Skeletal muscle cell (primary cell): ENCODE data around the gene LHX2.
"Not testable (repeated sequence)": the region's sequence is repeated elsewhere in the genome, so short reads cannot be mapped to it uniquely, and the experiment has no call there.

Experiments used
- DNase-seq: peaks from one replicate; pipeline ENCODE4 v3.0.0-alpha.2; 2010; ENCODE audit warnings: low read depth
- H3K4me3 ChIP-seq: 2 replicates; pipeline ENCODE4 v1.5.1; 2011; ENCODE audit warnings: low read depth, mild to moderate bottlenecking, control low read depth, low read length, moderate library complexity

LHX2 gene, protein sequence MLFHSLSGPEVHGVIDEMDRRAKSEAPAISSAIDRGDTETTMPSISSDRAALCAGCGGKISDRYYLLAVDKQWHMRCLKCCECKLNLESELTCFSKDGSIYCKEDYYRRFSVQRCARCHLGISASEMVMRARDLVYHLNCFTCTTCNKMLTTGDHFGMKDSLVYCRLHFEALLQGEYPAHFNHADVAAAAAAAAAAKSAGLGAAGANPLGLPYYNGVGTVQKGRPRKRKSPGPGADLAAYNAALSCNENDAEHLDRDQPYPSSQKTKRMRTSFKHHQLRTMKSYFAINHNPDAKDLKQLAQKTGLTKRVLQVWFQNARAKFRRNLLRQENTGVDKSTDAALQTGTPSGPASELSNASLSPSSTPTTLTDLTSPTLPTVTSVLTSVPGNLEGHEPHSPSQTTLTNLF

DNA sequence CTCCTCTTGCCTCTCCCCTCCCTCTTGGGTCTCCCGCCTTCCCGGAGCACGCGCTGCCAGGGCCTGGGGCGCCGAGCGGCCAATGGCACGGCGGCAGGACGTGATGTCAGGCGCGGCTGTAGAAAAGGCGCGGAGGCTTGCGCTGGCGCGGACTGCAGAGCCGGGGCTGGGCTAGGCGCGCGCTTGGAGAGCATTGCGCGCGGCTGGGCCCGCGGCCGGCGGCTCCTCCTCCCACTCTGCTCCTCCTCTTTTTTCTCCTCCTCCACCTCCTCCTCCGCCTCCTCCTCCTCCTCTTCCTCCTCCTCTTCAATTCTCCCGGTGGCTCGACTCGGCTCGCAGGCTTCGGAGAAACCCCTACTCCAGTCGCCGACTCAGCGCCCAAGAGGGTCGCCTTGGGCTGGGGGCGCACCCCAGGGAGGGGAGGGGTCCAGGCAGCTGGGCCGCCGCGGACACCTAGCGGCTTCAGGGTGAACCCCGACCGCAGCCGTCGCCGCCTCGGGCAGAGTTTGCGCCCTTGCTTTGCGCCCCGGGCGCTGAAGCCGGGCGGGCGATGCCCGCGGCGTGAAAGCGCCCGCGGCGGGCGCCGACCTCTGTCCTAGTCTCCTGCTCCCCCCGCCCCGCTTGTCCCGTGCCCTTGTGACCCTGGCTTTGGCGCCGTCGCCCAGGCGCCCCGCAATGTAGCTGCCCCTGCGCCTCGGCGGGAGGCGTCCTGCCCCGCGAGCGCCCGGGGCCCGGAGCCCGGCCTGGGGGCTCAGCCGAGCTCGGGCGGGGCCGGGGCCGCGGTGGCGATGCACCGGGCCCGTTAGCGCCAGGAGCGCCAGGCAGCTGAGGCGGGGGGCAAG, at the start of gene LHX2:
Gene LHX2, plus strand, starts transcription at position 309 of the 842 bp plus-strand sequence. CDS start 581 bp downstream, outside the sequence.
- peak within 1 kb of the TSS; percentile 36 for H3K4me3 ChIP-seq
- DNase-seq = peak; percentile 9

- DNase-seq = no peak
These were observed 46.8 kb upstream of the LHX2 start for GRCh38 chr9:123964761-123965160.

DNA sequence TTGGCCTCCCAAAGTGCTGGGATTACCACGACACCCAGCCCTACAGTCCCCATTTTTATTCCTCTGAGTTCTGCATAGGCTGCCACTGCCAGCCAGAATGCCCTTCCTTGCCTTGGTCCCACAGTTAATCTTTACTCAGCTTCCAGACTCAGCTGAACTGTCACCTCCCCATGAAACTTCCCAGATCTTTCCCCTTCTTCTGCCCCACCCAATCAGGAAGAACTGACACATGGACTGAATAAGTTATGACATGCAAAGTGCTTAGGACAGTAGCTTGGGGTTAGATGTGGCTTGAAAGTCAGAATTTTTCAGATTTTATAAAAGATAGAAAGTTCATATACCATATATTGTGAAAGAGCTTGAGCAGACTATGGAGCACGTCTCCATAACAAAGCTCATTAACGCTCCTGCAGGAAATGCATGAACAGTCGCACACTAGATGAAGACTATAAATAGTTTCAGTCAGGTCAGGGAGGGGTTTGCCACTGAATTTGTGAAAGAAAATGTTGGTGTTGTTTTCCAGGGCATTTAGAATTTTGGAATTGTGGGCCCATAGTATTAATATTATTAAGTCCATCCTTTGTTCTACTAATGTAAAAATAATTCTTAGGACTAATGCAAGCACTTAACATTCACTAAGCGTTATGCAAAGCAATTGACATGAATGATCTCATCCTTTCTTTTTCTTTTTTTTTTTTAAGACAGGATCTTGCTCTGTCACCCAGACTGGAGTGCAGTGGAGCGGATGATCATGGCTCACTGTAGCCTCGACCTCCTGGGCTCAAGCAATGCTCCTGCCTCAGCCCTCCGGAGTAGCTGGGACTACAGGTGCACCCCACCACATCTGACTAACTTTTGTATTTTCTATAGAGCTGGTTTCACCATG, 45.5 kb upstream of the LHX2 start:
- H3K4me3 ChIP-seq = no peak overlapping the region
- DNase-seq = no peak

More at GRCh38 chr9:123964761-123965160, 46.8 kb upstream of the LHX2 start:
- H3K4me3 ChIP-seq = no peak overlapping the region

GRCh38 chr9:123967323-123967722, 44.2 kb upstream of the LHX2 start:
- H3K4me3 ChIP-seq = no peak overlapping the region
- DNase-seq = no peak

DNA sequence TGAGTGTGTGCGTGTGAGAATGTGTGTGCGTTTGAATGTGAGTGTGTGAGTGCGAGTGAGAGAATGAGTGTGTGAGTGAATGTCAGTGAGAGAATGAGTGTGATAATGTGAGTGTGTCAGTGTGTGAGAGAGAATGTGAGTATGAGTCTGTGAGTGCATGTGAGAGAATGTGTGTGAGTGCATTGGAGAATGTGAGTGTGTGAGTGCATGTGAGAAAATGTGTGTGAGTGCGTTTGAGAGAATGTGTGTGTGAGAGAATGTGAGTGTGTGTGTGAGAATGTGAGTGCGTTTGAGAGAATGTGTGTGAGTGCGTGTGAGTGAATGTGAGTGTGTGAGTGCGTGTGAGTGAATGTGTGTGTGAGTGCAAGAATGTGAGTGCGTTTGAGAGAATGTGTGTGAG, 39.0 kb upstream of the LHX2 start:
- no peak for DNase-seq
- no peak overlapping the region for H3K4me3 ChIP-seq

GRCh38 chr9:123973590-123974223, 37.9 kb upstream of the LHX2 start:
- no peak for DNase-seq
- no peak overlapping the region for H3K4me3 ChIP-seq

DNA sequence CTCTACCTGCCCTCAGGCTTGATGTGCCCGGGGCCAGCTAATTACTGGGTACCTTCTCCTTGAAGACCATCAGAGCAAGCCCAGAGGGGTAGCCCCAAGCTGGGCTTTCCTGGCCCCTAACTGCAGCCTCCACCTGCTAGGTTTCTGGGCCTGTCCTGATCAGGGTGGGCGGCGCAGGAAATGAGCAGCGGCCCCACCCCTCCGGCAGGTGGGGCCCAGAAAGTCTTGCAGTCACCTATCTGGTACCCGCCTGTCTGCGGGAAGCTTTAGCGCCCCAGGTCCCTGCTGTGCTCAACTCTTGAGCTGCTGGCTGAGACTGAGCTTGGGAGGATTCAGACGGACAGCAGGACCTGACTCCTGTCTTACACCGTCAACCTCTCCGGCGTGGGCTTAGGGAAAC, 37.1 kb upstream of the LHX2 start:
- no peak for DNase-seq
- no peak overlapping the region for H3K4me3 ChIP-seq

- H3K4me3 ChIP-seq = no peak overlapping the region
- DNase-seq = no peak
These were observed 35.7 kb upstream of the LHX2 start for GRCh38 chr9:123975871-123976270.

GRCh38 chr9:123976579-123976978, 35.0 kb upstream of the LHX2 start:
- H3K4me3 ChIP-seq, DNase-seq: not testable (repeated sequence)

DNA sequence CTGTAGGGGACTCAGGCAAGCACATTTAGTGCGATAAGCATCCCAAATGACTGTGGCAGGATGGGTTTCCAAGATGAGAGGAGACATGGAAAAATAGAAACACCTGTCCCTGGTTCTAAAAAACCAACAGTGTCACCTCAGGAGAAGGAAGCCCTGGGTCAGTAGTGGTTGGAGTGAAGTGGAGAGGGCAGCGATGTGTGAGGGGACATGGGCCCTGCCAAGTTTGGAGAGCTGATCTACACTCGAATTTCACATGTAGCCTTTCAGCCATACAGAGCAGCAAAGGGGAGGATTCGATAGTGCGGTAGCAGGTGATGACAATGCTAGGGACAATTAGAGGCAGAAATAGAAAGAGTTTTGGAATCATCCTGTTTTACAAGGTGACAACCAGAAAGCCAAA, 32.6 kb upstream of the LHX2 start:
- DNase-seq = no peak
- H3K4me3 ChIP-seq = no peak overlapping the region

DNA sequence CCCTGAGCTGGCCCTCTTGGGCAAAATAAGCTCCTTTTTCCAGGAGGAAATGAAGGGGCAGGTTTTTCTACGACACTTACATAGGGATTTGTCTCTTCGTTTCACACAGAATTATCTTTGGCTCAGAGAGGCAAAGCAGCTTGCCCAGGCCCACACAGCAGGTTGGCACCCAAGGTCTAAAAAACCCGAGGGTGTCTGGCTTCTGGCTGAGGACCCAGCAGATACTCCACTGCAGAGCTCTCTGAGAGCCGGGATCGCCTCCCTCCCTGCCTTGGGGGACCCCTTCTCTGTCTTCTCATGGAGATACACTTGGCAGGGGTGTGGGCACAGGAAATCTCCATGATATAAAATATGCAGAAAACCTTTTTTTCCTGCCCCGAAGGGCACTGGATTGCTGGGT, 29.0 kb upstream of the LHX2 start:
- no peak for DNase-seq
- no peak overlapping the region for H3K4me3 ChIP-seq

GRCh38 chr9:123983047-123983446, 28.5 kb upstream of the LHX2 start:
- H3K4me3 ChIP-seq = no peak overlapping the region
- no peak for DNase-seq

DNA sequence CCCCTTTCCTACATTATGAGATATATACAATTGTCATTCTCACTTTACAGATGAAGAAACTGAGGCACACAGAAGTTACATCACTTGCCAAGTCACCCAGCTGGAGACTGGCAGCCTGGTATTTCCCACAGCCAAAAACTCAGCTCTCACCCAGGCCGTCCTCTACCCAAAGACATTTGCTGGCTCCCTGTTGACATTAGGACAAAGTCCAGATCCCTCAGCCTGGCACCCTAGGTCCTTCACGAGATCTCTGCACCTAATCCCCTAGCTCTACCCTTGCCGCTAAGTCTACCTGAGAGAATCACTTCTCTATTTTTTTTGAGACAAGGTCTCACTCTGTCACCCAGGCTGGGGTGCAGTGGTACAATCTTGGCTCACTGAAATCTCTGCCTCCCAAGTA, 26.8 kb upstream of the LHX2 start:
- no peak for DNase-seq
- H3K4me3 ChIP-seq = no peak overlapping the region

- no peak for DNase-seq
These were observed 25.7 kb upstream of the LHX2 start for GRCh38 chr9:123985869-123986268.

GRCh38 chr9:123990427-123990826, 21.1 kb upstream of the LHX2 start:
- no peak for DNase-seq

More at GRCh38 chr9:123985869-123986268, 25.7 kb upstream of the LHX2 start:
- no peak overlapping the region for H3K4me3 ChIP-seq

DNA sequence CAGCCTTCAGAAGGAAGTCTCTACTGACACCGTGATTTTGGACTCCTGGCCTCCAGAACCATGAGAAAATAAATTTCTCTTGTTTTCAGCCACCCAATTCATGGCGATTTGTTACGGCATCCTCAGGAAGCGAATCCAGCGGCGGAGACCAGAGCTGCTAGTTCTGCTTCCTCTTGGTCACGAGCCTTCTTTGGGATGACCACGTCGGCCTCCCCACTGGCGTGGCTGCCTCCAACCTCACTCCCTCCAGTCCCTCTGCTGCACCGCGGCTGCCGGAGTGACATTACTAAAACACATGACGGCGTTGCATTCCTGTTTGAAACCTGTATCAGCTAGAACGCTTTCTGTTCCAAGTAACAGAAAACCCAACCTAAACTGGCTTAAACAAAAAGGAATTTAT, 18.9 kb upstream of the LHX2 start:
- DNase-seq, H3K4me3 ChIP-seq: not testable (repeated sequence)

More at GRCh38 chr9:123990427-123990826, 21.1 kb upstream of the LHX2 start:
- no peak overlapping the region for H3K4me3 ChIP-seq

DNA sequence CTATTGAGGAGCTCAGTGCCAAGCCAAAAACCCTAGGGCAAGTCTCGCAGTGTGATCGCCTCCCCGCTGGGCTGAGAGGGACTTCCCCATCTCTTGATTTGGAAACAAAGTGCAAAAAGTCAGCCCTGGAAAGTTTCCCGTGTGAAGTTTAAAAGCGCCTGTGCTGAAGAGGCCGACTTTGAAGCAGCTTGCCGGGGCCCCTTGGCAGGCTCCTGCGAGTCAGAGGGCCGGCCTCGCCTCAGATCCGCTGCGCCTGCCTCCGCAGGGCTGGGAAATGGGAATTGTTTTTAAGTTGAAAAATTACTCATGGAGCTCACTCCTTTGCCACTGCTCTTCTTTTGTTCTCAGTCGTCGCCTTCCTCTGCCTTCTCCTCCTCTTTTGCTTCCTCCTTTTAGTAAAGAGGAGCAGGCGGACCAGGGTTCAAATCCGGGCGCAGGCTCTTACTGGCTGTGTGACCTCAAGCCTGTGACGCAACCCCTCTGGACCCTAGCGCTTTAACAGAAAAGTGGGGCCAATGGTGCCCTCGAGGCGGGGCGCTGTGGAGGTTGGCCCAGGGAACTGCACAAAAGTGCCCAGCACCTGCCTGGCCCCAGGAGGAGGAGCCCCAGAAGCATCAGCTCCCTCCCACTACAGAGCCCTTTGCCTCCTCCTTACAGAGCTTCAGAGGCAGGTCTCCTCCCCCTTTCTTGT, 14.7 kb upstream of the LHX2 start:
- DNase-seq = no peak

DNA sequence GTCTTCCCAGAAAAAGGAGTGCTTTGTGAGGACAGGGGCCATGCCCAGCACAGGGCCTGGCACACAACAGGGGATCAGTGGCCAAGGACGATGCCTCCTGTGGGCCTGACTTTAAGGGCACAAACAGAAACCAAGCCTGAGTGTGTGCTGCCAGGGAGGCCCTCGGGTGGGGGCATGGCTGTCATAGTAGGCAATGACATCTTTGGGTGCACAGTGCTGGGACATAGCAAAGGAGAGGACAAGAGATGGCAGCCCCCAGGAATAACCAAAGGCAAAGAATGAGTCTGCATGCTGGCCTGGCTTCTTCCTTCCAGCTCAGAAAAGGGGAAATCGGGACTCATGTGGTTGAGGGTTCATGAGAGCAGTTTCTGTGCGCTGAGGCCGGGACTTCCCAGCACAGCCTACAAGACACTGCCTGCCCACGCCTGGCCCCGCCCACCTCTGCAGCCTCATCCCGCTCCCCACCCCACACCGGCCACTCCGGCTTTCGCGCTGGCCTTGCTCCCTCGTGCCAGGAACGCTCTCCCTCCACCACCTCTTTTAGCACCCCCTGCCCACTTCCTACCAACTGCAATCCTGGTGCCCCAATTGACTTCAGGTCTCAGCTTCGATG, 13.8 kb upstream of the LHX2 start:
- H3K4me3 ChIP-seq = no peak overlapping the region
- DNase-seq = no peak

More for the DNA sequence above, 14.7 kb upstream of the LHX2 start:
- H3K4me3 ChIP-seq = no peak overlapping the region
